NCI-H774 (cell line): ENCODE data around the gene ERCC4.

Experiments used
- DNase-seq: peaks from one replicate; lab custom pipeline; 2025; lab: John Stamatoyannopoulos, UW

ERCC4 gene

DNA sequence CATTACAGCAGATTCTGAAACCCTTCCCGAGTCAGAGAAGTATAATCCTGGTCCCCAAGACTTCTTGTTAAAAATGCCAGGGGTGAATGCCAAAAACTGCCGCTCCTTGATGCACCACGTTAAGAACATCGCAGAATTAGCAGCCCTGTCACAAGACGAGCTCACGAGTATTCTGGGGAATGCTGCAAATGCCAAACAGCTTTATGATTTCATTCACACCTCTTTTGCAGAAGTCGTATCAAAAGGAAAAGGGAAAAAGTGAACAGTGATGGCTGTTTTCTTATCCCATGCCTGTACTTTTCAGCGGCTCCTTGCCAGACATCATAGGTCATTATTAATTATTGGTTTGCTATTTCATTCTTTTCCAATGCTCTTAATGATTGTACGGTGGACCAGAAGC lies 28.1 kb downstream of the ERCC4 start:
- DNase-seq = no peak

DNA sequence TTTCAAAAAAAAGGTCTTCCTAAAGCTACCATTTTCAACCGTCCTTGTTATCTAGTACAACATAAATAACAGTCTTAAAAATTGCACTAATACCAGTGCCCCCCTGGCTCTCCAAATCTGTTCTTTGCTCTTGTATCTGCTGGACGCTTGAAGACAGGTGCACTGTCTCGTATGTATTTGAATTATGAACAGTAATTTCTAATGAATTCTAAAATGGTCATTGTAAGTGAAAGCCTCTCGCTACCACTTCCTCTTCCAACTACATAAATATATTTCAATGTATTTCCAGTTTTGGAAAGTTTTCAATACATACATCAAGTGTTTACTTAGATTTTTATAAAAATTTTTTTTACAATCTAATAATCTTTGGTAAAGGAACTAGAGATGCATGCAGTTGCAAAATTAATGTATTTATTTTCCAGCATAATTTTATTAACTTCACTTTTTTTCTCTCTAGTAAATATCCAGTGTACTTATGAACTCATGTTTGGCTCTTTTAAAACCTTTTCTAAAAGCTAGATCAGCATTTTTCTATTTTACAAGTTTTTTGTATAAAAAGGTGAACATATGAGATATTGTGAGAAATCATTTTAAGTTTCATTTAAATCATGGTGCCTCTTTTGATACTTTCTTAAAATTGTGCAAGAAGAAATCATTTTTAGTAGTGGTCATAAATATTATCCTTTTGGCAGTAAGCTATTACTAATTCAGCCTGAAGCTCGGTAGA lies 31.0 kb downstream of the ERCC4 start:
- DNase-seq = no peak

DNA sequence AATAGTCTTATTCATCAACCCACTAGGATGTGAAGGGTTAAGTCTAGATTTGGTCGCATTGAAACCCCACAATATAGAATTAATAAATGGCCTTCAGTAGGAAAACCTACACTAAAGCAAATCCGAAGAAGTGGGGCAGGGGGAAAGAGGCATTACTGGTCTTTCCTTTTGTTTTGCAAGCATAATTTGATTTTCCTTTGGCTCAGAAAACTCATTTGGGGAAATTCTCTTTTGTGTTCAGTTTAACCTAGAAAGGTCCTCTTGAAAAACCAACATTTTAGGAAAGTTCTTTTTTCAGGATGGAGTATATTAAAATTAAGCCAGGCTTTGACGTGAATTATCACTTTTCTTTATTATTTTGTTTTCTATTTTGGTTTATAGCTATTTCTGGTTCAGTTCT lies 31.7 kb downstream of the ERCC4 start:
- DNase-seq = no peak

DNA sequence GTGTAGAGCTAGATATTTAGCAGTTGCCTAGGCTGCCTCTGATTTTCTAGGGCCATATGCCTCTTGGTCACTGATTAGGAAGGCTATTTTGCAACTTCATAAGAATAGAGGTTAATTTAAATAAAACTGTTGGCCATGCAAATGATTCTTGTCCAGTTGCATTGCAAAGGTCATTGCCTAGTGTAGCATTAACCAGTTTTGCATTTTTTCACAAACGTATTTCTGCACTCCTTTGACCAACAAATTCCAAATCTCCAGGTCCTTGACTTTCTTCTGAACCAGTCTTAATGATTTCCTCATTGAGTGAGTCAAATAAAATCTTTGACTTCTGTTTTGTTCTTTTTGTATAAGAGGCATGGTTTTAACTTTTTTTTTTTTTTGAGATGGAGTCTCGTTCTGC lies 33.5 kb downstream of the ERCC4 start:
- DNase-seq = no peak

DNA sequence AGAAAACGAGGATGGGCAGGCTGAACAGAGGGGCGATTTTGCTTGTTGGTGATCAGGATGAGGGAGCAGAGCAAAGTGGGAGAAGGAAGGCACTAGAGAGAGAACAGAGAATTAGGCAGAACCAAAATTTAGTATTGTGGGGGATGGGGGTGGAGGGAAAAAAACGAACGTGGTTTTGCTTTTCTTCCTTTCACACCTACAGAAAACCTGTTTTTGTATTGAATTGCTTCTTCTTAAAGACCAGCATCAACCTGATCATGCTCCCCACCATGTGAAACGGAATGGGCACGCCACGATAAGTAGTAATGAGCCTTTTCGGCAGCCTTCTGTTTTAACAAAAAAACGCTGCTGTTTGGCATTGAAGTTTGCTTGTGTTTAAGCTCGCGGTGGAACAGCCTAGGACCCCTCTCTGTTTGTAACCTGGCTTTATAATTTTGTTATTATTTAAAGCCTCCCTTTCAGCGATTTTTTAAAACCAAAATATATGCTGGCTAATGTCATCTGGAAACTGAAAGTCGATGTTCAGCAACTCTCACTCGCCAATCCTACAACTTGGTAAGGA lies 36.8 kb downstream of the ERCC4 start:
- no peak for DNase-seq

- DNase-seq = peak; percentile 30
Observed at GRCh38 chr16:13957197-13958078, 37.5 kb downstream of the ERCC4 start.

DNA sequence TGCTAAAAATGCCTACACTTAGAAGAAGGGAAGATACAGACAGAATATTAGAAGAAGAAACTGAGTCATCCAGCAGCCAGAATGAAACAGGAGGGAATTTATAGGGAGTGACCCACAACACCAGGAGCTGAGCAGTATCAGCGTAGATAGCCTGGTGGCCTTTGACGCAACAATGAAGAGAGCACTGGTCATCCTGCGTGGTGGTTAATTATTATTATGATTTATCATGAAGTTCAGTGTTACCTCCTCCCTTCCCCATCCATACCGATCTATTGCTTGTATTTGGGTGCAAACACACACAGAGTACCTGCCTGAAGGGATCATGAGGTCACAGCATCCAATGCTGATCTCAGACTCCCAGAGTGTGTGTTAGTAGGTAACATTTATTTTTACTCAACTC lies 38.5 kb downstream of the ERCC4 start:
- DNase-seq = no peak

- DNase-seq = no peak
Observed at GRCh38 chr16:13959626-13960025, 39.7 kb downstream of the ERCC4 start.

- DNase-seq = no peak
Observed at GRCh38 chr16:13961099-13961811, 41.3 kb downstream of the ERCC4 start.

DNA sequence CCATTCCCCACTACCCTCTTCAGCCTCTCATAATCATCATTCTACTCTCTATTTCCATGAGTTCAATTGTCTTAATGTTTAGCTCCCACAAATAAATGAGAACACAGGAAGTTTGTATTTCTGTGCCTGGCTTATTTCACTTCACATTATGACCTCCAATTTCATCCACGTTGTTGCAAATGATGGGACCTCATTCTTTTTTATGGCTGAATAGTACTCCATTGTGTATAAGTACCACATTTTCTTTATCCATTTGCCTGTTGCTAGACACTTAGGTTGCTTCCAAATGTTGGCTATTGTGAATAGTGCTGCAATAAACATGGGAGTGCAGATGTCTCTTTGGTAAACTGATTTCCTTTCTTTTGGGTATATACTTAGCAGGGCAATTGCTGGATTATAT lies 42.3 kb downstream of the ERCC4 start:
- DNase-seq = no peak

DNA sequence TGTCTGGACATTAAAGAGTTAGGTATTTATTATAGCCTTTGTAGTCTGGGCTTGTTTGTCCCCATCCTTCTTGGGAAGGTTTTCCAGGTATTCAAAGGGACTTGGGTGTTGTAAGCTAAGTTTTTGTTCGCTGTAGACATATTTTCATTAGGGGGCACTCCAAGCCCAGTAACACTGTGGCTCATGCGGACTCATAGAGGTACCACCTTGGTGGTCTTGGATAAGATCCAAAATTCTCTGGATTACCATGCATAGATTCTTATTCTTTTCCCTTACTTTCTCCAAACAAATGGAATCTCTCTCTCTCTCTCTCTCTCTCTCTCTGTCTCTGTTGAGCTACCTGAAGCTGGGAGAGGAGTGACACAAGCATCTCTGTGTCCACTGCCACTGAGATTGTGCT lies 48.9 kb downstream of the ERCC4 start:
- DNase-seq = no peak

GRCh38 chr16:13969711-13970110 lies 49.8 kb downstream of the ERCC4 start:
- no peak for DNase-seq

GRCh38 chr16:13970708-13971422 lies 50.9 kb downstream of the ERCC4 start:
- no peak for DNase-seq

- no peak for DNase-seq
Observed at GRCh38 chr16:13973321-13974023, 53.5 kb downstream of the ERCC4 start.

DNA sequence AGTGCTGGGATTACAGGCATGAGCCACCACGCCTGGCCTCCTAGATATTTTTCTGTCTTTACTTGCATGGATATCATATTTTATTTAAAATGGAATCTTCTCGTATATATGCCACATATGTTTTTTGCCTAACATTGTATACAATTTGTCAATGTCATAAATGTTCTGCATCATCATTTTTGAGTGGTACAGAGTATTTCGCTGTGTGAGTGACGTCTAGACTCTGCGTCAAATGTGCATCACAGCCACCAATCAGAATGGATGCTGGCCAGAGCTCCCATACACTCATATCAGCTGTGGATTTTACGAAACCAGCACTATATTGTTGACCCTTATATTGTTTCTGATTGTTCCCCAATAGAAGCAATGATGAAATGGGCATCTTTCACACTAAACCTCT lies 57.2 kb downstream of the ERCC4 start:
- no peak for DNase-seq

DNA sequence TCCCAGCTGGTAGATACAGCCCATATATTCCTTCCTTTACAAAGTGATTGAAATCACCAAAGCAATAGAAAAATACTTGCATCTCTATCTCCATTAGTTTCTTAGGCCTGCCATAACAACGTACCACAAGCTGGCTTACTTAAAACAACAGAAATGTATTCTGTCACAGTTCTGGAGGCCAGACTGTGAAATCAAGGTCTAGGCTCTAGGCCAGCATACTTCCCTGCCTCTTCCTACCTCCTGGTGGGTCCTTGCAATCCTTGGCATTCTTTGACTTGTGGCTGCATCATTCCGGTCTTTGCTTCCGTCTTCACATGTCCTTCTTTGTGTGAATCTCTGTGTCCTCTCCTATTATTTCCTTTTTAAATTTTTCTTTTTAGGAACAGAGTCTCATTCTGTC lies 62.5 kb downstream of the ERCC4 start:
- DNase-seq = no peak

- DNase-seq = no peak
Observed at GRCh38 chr16:13983625-13984024, 63.7 kb downstream of the ERCC4 start.

- DNase-seq = no peak
Observed at GRCh38 chr16:13984794-13985193, 64.8 kb downstream of the ERCC4 start.

DNA sequence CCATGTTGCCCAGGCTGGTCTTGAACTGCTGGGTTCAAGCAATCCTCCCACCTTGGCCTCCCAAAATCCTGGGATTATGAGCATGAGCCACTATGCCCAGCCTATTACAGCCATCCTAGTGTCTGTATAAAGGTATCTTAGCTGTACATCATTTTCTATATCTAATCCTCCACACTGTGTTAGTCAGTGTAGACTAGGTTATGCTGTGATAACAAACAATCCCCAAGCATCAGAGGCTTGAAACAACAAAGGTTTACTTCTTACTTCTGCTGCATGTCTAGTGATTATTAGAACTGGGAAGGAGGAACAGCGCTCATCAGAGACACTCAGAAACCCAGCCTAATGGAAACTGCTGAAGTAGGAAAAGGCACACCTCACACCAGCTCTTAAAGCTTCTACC lies 68.1 kb downstream of the ERCC4 start:
- no peak for DNase-seq

- DNase-seq = no peak
Observed at GRCh38 chr16:13992322-13992721, 72.4 kb downstream of the ERCC4 start.

DNA sequence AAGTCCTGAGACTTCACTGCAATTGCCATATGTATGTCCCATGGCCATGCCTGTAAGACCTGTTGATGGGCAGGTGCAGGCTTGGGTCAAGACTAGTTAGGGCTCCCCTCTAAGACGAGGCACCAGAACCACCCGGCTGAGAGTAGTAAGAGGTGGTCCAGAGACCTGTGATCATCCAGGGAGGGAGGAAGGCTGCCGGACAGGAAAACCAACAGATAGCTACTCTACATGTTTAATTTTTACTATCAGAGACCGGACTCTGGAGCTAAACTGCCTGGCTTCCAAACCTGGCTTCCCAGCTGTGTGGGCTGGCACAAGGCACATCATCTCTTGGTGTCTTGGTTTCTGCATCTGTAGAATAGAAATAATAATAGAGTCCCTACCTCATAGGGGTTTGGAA lies 73.0 kb downstream of the ERCC4 start:
- no peak for DNase-seq
